OCI-LY1 (cell line): ENCODE data around the gene SCRG1.

Experiments used
- CTCF ChIP-seq: fragments of 200-600 bp; sonication (generic), shearing (Covaris generic); IDR thresholded peaks from 2 replicates; pipeline ENCODE4 v1.5.1; 2017; ENCODE audit warnings: mild to moderate bottlenecking, antibody characterized with exemption, low read length, moderate library complexity, mixed read lengths
- EZH2 ChIP-seq: fragments of 200-600 bp; sonication (generic), shearing (Covaris generic); IDR thresholded peaks from 2 replicates; pipeline ENCODE4 v1.8.0; 2017; ENCODE audit warnings: borderline replicate concordance, mixed run types, mild to moderate bottlenecking, antibody characterized with exemption, low read length, moderate library complexity, mixed read lengths

- no peak for TF ChIP-seq CTCF
- no peak for TF ChIP-seq EZH2
Measured at GRCh38 chr4:173448103-173448502, 49.2 kb upstream of the SCRG1 start.
